Midbrain (tissue), 1 donor: Measurements from ENCODE around the gene IGSF10.
"Not testable (repeated sequence)": the region's sequence is repeated elsewhere in the genome, so short reads cannot be mapped to it uniquely, and the experiment has no call there.

Experiments used
- DNase-seq: peaks from one replicate; lab custom pipeline; 2025; lab: John Stamatoyannopoulos, UW

IGSF10 gene

DNA sequence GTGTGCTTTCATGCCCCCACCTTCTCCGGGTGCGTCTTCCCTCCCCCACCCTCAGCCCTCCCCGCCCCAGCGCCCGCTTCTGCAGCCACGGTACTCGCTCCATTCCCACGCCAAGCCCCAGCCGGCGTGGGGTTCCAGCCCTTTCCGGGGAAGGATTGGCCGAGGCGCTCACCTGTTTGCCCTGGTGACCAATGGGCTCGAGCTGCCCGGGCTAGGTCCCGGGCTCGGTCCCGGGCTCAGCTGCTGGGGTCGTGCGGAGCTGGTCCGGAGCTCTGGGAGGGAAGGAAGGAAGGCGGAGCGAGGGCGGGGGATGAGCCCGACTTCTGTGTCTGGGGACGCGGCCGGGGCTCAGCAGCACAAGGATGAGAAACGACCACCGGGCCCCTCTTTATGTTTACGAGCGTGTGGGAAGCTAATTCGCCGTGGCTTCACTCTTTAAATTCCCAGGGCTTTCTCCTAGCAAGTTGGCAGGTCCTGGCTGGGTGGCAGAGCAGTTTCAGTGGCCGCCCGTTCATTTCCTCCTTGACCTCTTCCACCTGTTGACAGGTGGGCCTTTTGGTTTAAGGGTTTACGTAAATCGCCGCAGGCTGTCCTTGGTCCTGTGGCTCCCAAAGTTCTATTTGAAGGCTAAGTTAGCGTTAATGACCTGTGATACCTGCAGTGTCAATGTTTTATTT lies at the start of gene IGSF10:
Gene IGSF10 (minus strand): TSS at position 288 of the 677 bp plus-strand sequence. CDS start 2,352 bp downstream, outside the sequence.
- DNase-seq = no peak

DNA sequence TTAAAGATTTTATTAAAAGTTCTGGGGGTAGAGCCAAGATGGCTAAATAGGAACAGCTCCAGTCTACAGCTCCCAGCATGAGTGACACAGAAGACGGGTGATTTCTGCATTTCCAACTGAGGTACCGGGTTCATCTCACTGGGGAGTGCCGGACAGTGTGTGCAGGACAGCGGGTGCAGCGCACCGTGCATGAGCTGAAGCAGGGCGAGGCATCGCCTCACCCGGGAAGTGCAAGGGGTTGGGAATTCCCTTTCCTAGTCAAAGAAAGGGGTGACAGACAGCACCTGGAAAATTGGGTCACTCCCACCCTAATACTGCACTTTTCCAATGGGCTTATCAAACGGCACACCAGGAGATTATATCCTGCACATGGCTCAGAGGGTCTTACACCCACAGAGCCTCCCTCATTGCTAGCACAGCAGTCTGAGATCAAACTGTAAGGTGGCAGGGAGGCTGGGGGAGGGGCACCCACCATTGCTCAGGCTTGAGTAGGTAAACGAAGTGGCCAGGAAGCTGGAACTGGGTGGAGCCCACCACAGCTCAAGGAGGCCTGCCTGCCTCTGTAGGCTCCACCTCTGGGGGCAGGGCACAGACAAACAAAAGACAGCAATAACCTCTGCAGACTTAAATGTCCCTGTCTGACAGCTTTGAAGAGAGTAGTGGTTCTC lies 48.7 kb upstream of the IGSF10 start:
- not testable (repeated sequence) for DNase-seq

DNA sequence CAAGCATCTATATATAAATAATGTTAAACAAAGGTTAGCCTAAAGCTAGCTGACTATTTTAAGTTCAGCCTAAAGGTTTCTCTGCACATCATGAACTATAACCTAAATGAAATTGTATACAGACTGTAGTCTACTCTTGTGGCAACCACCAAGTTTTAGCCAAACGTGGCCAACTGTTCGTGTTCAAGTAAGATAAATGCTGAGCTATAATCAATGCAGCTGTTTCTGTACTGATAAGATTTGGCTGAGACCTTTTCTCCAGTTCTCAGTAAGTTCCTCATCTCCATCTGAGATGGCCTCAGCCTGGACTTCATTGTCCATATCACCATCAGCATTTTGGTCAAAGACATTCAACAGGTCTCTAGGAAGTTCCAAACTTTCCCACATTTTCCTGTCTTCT lies 43.7 kb upstream of the IGSF10 start:
- DNase-seq = no peak

DNA sequence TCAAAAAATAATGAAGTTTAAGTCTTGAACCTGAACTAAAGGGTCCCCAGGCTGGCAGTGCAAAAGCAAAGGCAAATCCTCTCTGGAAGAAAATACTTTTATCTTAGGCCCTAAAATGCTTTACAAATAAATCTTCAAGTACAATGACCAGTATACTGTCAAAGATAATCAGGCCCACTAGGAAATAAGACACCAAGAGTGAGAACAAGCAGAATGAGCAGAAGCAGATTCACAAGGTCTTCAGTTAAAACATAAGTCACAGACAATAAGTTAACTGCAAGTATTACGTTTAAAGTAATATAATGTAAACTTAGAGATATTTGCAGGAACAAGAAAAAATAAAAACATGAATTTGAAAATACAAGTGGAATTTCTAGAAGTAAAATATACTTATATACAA lies 42.2 kb upstream of the IGSF10 start:
- no peak for DNase-seq

- DNase-seq = no peak
Observed at GRCh38 chr3:151501923-151502632, 41.2 kb upstream of the IGSF10 start.

DNA sequence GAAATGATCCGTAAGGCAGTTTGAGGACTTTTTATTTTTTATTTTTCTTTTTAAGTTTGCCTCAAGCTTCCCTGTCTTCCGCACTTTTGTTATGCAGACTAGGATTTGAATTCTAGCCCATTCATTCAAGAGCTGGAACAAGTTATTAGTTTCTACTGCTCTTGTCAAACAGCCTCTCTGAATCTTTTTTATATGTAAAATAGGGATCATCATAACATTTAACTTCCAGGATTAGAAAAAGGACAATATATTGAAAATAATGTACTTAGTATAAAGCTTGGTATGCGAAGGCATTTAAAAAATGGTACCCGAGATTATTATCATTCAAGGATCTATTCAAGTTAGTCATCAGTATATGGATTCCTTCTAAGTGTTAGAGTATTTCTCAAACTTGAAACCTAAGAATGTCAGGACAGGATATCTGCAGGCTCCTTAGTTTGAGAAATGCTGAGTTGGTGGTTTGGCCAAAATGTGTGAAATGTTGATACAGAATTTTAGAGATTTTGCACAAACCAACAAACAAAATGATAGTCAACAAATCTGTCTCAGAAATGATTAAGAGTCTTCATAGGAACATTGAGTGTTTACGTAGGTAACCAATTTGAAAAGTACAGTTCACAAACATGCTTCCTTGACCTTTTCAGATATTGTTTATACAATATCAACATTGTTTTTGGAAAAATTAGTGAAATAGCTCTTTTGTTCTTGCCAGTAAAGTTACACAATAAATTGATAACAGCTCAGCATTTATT lies 40.5 kb upstream of the IGSF10 start:
- DNase-seq = no peak

DNA sequence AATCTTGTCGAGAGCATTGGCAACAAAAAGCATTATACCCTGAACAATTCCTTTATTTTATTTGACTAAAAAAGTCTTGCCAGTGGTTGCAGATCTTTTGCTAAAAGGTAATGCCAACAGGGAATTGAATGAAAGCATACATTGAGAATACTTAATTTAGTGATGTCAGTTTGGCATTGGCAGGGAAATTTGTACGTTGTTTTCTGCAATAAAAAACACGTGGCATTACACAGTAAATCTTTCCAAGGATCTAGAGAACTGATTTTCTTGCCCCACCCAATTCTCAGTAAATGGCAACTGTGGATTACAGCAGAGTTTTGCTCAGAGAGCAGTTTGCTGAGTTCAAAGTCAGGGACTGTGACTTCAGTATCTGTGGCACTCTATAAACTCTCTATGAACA lies 38.3 kb upstream of the IGSF10 start:
- no peak for DNase-seq

GRCh38 chr3:151491525-151491924 lies 30.7 kb upstream of the IGSF10 start:
- DNase-seq = no peak

DNA sequence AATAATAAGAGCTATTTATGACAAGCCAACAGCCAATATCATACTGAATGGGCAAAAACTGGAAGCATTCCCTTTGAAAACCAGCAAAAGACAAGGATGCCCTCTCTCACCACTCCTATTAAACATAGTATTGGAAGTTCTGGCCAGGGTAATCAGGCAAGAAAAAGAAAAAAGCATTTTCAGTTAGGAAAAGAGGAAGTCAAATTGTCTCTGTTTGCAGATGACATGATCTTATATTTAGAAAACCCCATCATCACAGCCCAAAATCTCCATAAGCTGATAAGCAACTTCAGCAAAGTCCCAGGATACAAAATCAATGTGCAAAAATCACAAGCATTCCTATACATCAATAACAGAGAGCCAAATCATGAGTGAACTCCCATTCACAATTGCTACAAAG lies 27.0 kb upstream of the IGSF10 start:
- not testable (repeated sequence) for DNase-seq

DNA sequence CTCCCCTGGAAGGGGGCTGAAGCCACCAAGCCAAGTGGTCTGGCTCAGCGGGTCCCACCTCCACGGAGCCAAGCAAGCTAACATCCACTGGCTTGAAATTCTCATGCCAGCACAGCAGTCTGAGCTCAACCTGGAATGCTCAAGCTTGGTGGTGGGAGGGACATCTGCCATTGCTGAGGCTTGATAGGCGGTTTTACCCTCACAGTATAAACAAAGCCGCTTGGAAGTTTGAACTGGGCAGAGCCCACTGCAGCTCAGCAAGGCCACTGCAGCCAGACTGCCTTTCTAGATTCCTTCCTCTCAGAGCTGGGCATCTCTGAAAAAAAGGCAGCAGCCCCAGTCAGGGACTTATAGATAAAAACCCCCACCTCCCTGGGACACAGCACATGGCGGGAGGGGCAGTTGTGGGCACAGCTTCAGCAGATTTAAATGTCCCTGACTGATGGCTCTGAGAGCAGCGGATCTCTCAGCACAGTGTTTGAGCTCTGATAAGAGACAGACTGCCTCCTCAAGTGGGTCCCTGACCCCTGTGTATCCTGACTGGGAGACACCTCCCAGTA lies 23.2 kb upstream of the IGSF10 start:
- DNase-seq = no peak

GRCh38 chr3:151483488-151483887 lies 22.6 kb upstream of the IGSF10 start:
- no peak for DNase-seq

GRCh38 chr3:151480492-151480891 lies 19.6 kb upstream of the IGSF10 start:
- no peak for DNase-seq

DNA sequence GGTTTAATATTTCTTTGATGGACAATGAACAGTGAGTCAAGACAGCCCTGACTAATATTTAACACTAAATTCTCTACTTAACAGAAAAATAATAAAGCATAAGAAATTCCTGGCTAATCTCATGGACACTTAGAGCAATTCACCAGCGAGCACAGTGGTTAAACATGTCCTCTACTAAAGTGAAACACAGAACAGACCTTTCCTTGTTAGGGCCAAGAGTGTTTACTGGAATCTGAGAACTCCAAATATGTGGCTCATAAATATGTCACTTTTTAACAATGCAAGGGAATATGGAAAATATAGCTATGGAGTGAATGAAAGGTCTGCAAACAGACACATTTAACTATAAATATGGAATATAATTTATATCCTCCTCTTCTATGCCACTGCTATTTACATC lies 18.6 kb upstream of the IGSF10 start:
- no peak for DNase-seq

DNA sequence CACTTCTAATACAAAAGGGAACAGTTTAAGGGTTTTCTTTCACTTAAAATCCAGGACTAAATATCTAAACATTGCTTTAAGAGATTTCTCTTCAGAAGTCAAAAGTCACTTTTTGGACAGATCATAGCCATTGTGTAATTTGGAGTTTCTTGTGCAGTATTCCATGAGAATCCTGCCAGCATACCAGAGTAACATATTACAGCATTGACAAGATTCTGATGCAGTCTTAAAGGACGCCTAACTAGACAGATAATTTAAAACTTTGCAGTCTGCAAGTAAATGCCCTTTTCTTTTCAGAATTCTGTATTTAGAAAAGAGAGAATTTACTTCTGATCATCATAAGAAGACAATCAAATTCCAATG lies 17.5 kb upstream of the IGSF10 start:
- DNase-seq = no peak

DNA sequence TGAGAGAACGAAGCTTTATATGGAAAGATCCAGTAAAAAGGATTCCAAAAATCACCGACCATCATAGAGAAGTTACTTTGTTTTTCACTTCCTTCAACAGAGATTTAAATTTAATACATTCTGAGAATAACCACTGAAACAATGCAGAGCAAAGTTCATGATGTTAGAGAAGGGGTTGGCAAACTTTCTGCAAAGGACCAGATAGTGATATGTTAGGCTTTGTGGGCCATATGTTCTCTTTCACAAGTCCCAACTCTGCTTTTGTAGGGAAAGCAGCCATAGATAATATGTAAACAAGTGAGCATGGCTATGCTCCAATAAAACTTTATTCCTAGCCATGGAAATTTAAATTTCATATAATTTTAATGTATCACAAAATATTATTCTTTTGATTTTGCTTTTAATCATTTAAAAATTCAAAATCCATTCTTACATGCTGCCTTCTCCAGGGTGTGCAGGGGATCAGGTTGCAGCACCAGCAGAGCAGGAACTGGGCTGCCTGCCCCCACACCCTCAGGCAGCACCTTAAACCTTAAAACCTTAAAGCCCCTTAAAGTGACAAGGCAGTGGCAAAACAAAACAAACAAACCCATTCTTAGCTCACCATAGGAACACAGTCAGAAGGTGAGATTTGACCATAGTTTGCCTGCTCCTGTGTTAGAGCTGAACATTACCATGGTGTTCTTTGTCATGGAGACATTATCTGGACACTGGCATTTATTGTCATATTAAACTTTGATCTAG lies 16.9 kb upstream of the IGSF10 start:
- no peak for DNase-seq

GRCh38 chr3:151476344-151477018 lies 15.6 kb upstream of the IGSF10 start:
- DNase-seq = no peak

DNA sequence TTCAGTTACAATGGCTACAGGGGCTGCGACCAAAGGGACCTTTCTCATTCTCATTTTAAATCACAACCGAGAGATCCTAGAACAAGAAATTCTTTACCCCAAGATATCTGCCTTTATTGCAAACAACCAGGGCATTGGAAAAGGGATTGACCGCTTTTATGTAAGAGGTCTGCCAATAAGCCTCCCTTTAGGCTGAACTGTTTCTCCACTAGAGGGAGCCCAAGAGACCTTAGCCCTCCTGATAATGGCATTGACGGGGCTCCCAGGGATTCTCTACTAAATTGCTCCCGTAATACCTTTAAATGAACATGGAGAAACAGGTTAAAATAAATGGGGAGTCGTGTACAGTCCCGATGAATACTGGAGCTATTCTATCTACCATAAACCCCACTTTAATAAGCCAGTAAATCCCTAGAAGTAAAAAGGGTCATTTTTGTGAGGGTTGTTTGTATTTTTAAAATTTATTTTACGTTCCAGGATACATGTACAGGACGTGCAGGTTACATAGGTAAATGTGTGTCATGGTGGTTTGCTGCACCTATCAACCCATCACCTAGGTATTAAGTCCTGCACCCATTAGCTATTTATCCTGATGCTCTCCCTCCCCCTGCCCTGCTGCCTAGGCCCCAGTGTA lies 7.5 kb upstream of the IGSF10 start:
- peak; percentile 35 for DNase-seq

GRCh38 chr3:151467069-151467468 lies 6.2 kb upstream of the IGSF10 start:
- no peak for DNase-seq

- DNase-seq = no peak
Observed at GRCh38 chr3:151462991-151463390, 2.1 kb upstream of the IGSF10 start.

GRCh38 chr3:151462278-151462780 lies 1.5 kb upstream of the IGSF10 start:
- DNase-seq = no peak
